Chondrocyte (in vitro differentiated cells): Measurements from ENCODE around the gene MPZL1. TPM values are rescaled to one million over a fixed set of nuclear protein-coding genes. Genes with fewer than 3 reads are reported as not detected.

Source experiments
- DNase-seq: peaks from one replicate; pipeline ENCODE4 v3.0.0; 2021; ENCODE audit warnings: mixed read lengths, low spot score
- H3K27ac Mint-ChIP-seq: one replicate; pipeline ENCODE4 v1.8.0; 2021; ENCODE audit warnings: mild to moderate bottlenecking, moderate library complexity, mixed read lengths; ENCODE audit not compliant: unreplicated experiment
- H3K27me3 Mint-ChIP-seq: 2 replicates; pipeline ENCODE4 v1.8.0; 2021; ENCODE audit warnings: low read depth, mixed read lengths
- H3K36me3 Mint-ChIP-seq: 2 replicates; pipeline ENCODE4 v1.8.0; 2021; ENCODE audit warnings: low read depth, mixed read lengths
- H3K4me1 Mint-ChIP-seq: 2 replicates; pipeline ENCODE4 v1.8.0; 2021; ENCODE audit warnings: low read depth, mild to moderate bottlenecking, mixed read lengths
- H3K4me3 Mint-ChIP-seq: one replicate; pipeline ENCODE4 v1.8.0; 2021; ENCODE audit warnings: mild to moderate bottlenecking, moderate library complexity, mixed read lengths; ENCODE audit not compliant: unreplicated experiment
- H3K9me3 Mint-ChIP-seq: 2 replicates; pipeline ENCODE4 v1.8.0; 2021; ENCODE audit warnings: low read depth, mixed read lengths
- total RNA-seq: library from RNA; stranded (reverse); gene quantifications from 3 replicates; pipeline ENCODE4 v1.2.1, GENCODE V29; 2021
- TF ChIP-seq, protein P1 (sequence below): fragments of 200-600 bp; sonication (generic); IDR thresholded peaks from 2 replicates; pipeline ENCODE4 v1.5.0; 2021; ENCODE audit warnings: antibody characterized with exemption, mild to moderate bottlenecking, moderate library complexity

The MPZL1 gene
- total RNA-seq, 1 donor from 2014 or later, result 198 TPM

GRCh38 chr1:167808104-167808503, 86.3 kb downstream of the MPZL1 start:
- Mint-ChIP-seq H3K9me3 (peaks cover 11% of the 10 kb centered on the region), H3K36me3 (peaks cover 4% of the 10 kb centered on the region), H3K27ac (no peak overlapping the region), H3K27me3 (no peaks in the 10 kb centered on the region), H3K4me1 (peaks cover 35% of the 10 kb centered on the region), H3K4me3 (no peak overlapping the region)
- no peak for DNase-seq
- TF ChIP-seq, protein P1, sequence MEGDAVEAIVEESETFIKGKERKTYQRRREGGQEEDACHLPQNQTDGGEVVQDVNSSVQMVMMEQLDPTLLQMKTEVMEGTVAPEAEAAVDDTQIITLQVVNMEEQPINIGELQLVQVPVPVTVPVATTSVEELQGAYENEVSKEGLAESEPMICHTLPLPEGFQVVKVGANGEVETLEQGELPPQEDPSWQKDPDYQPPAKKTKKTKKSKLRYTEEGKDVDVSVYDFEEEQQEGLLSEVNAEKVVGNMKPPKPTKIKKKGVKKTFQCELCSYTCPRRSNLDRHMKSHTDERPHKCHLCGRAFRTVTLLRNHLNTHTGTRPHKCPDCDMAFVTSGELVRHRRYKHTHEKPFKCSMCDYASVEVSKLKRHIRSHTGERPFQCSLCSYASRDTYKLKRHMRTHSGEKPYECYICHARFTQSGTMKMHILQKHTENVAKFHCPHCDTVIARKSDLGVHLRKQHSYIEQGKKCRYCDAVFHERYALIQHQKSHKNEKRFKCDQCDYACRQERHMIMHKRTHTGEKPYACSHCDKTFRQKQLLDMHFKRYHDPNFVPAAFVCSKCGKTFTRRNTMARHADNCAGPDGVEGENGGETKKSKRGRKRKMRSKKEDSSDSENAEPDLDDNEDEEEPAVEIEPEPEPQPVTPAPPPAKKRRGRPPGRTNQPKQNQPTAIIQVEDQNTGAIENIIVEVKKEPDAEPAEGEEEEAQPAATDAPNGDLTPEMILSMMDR, result no peak

GRCh38 chr1:167808690-167809089, 86.9 kb downstream of the MPZL1 start:
- Mint-ChIP-seq H3K9me3 (peaks cover 14% of the 10 kb centered on the region), H3K27me3 (no peaks in the 10 kb centered on the region), H3K4me1 (peaks cover 30% of the 10 kb centered on the region), H3K27ac (no peak overlapping the region), H3K4me3 (no peak overlapping the region), H3K36me3 (peaks cover 4% of the 10 kb centered on the region)
- TF ChIP-seq, protein P1, result no peak
- no peak for DNase-seq

- Mint-ChIP-seq H3K36me3 (peaks cover 6% of the 10 kb centered on the region), H3K4me1 (peaks cover 28% of the 10 kb centered on the region), H3K27me3 (no peaks in the 10 kb centered on the region), H3K27ac (no peak overlapping the region), H3K4me3 (no peak overlapping the region), H3K9me3 (peaks cover 24% of the 10 kb centered on the region)
- TF ChIP-seq, protein P1, result no peak
- no peak for DNase-seq
Measured at GRCh38 chr1:167812972-167813371, 91.2 kb downstream of the MPZL1 start.

DNA sequence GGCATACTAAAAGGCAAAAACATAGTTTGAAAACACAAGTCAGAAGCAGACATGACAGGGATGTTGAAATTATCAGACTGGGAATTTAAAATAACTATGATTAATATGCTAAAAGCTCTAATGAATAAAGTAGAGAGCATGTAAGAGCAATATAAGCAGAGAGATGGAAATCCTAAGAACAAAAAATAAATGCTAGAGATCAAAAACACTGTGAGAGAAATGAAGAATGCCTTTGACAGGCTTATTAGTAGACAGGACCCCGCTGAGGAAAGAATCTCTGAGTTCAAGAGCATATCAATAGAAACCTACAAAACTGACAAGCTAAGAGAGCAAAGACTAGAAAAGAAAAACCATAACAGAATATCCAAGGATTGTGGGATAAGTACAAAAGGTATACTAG, 93.9 kb downstream of the MPZL1 start:
- Mint-ChIP-seq H3K27ac (peak overlapping the region; percentile 69), H3K4me1 (peaks cover 31% of the 10 kb centered on the region), H3K27me3 (no peaks in the 10 kb centered on the region), H3K36me3 (peaks cover 6% of the 10 kb centered on the region), H3K4me3 (no peak overlapping the region), H3K9me3 (peaks cover 27% of the 10 kb centered on the region)
- TF ChIP-seq, protein P1, result no peak
- DNase-seq, result no peak

DNA sequence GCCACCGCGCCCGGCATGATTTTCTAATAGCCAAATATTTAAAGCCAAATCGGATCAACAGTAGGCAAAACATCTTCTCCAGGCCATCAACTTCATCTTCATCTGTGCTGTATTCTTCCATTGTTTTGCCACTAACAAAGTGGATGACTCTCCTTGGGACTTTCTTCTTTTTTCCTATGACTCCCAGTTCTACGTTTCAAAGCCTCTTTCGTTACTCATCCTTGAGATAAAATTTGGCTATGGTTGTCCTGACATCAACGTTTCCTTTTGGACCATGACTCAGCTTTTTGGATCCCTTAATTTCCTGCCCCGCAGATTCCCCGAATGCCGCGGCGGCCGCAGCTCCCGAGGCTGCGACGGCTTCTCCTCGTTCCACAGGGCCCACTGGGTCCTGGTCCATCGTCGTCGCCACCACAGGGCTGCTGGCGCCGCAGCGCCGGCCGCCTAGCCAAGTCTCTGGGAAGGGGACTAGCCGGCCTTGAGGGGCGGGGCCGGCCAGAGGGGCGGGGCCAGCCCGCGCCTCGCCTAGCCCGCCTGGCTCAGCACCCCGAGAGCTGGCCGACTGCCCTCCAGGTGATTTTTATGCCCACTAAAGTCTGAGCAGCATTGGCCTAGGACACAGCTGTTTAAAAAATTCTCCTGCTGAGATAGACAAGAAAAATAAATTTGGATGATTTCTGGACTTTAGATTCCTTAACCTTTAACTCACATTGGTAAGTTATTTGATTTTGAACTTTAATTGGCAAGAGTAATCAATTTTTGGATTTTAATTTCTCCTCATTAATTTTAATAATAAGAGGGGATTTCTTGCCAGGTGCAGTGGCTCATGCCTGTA, 98.3 kb downstream of the MPZL1 start:
- DNase-seq, result no peak
- H3K9me3 Mint-ChIP-seq, result peaks cover 11% of the 10 kb centered on the region
- H3K27ac Mint-ChIP-seq, result peak overlapping the region; percentile 94
- H3K27me3 Mint-ChIP-seq, result no peaks in the 10 kb centered on the region
- peaks cover 47% of the 10 kb centered on the region for H3K4me1 Mint-ChIP-seq
- peaks cover under 1% of the 10 kb centered on the region for H3K36me3 Mint-ChIP-seq
- TF ChIP-seq, protein P1, result no peak
- peak overlapping the region; percentile 59 for H3K4me3 Mint-ChIP-seq
